Measurements from ENCODE around the gene TRPV3.

Gene TRPV3

DNA sequence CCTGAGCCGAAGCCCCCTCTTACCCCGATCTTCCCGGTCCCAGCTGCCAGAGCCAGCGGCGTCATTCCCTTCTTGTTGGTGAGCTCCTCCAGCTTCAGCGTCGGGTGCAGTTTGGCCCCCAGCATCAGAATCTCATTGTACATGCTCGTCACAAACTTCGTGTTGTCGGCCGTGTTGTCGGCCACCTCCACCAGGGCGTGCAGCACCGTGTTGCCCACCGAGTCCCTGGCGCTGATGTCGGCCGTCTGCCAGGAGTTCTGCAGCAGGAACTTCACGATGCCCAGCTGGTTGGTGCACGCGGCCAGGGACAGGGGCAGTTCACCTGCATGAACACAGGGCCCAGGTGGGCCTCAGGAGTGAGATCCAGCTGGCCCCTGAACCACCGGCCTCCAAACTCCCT lies 32.2 kb upstream of the TRPV3 start:
- TF ChIP-seq EZH2 (optimal IDR thresholded peaks at IDR 0.05; ENCODE audit: low read depth, low read length) (no peak), EZH2phosphoT487 (IDR thresholded peaks at IDR 0.05; ENCODE audit: low read length) (no peak)
- TF ChIP-seq, protein P1, sequence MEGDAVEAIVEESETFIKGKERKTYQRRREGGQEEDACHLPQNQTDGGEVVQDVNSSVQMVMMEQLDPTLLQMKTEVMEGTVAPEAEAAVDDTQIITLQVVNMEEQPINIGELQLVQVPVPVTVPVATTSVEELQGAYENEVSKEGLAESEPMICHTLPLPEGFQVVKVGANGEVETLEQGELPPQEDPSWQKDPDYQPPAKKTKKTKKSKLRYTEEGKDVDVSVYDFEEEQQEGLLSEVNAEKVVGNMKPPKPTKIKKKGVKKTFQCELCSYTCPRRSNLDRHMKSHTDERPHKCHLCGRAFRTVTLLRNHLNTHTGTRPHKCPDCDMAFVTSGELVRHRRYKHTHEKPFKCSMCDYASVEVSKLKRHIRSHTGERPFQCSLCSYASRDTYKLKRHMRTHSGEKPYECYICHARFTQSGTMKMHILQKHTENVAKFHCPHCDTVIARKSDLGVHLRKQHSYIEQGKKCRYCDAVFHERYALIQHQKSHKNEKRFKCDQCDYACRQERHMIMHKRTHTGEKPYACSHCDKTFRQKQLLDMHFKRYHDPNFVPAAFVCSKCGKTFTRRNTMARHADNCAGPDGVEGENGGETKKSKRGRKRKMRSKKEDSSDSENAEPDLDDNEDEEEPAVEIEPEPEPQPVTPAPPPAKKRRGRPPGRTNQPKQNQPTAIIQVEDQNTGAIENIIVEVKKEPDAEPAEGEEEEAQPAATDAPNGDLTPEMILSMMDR (IDR thresholded peaks at IDR 0.05; ENCODE audit: low read length): no peak
- H3K27me3 ChIP-seq (replicated peaks; ENCODE audit: insufficient read depth, low read length): no peaks in the 10 kb centered on the region
- H4K20me1 ChIP-seq (ENCODE audit: insufficient read depth, low read length): no peaks in the 10 kb centered on the region
- H2AFZ ChIP-seq (ENCODE audit: low read length): no peak overlapping the region
- no peaks in the 10 kb centered on the region for H3K79me2 ChIP-seq (ENCODE audit: low read length)
- H3K9ac ChIP-seq (ENCODE audit: low read length): no peak overlapping the region
- H3K36me3 ChIP-seq (replicated peaks; ENCODE audit: insufficient read depth, low read length): no peaks in the 10 kb centered on the region
- no peak for DNase-seq
- H3K27ac ChIP-seq (ENCODE audit: low read length): no peak overlapping the region
- no peaks in the 10 kb centered on the region for H3K9me2 ChIP-seq (replicated peaks; ENCODE audit: insufficient read depth, low read length)
- H3K4me3 ChIP-seq (ENCODE audit: low read length): no peak overlapping the region
- H3K4me2 ChIP-seq (ENCODE audit: low read depth, low read length): no peak overlapping the region
- no peaks in the 10 kb centered on the region for H3F3A ChIP-seq (ENCODE audit: insufficient read depth, low read length)
- H3K9me3 ChIP-seq (replicated peaks; ENCODE audit: insufficient read depth, low read length): no peaks in the 10 kb centered on the region
- H3K4me1 ChIP-seq (ENCODE audit: low read length): no peaks in the 10 kb centered on the region

GRCh38 chr17:3585826-3586225 lies 28.2 kb upstream of the TRPV3 start:
- Histone ChIP-seq H3K4me2 (ENCODE audit: low read depth, low read length) (no peak overlapping the region), H3F3A (ENCODE audit: insufficient read depth, low read length) (no peaks in the 10 kb centered on the region), H3K9me2 (replicated peaks; ENCODE audit: insufficient read depth, low read length) (no peaks in the 10 kb centered on the region), H3K4me1 (ENCODE audit: low read length) (no peaks in the 10 kb centered on the region), H3K9ac (ENCODE audit: low read length) (no peak overlapping the region), H3K4me3 (ENCODE audit: low read length) (no peak overlapping the region), H2AFZ (ENCODE audit: low read length) (no peak overlapping the region), H3K36me3 (replicated peaks; ENCODE audit: insufficient read depth, low read length) (no peaks in the 10 kb centered on the region), H4K20me1 (ENCODE audit: insufficient read depth, low read length) (no peaks in the 10 kb centered on the region), H3K79me2 (ENCODE audit: low read length) (no peaks in the 10 kb centered on the region), H3K9me3 (replicated peaks; ENCODE audit: insufficient read depth, low read length) (no peaks in the 10 kb centered on the region), H3K27ac (ENCODE audit: low read length) (no peak overlapping the region), H3K27me3 (replicated peaks; ENCODE audit: insufficient read depth, low read length) (no peaks in the 10 kb centered on the region)
- no peak for TF ChIP-seq EZH2 (optimal IDR thresholded peaks at IDR 0.05; ENCODE audit: low read depth, low read length)
- no peak for TF ChIP-seq EZH2phosphoT487 (IDR thresholded peaks at IDR 0.05; ENCODE audit: low read length)
- TF ChIP-seq, protein P1 (IDR thresholded peaks at IDR 0.05; ENCODE audit: low read length): no peak
- DNase-seq: no peak

- H3K4me1 ChIP-seq (ENCODE audit: low read length): no peaks in the 10 kb centered on the region
These were observed 25.8 kb upstream of the TRPV3 start for GRCh38 chr17:3583456-3583855.

More at GRCh38 chr17:3583456-3583855, 25.8 kb upstream of the TRPV3 start:
- no peak for DNase-seq
- no peaks in the 10 kb centered on the region for H3F3A ChIP-seq (ENCODE audit: insufficient read depth, low read length)
- H3K79me2 ChIP-seq (ENCODE audit: low read length): no peaks in the 10 kb centered on the region
- H3K27ac ChIP-seq (ENCODE audit: low read length): no peak overlapping the region
- no peak overlapping the region for H3K9ac ChIP-seq (ENCODE audit: low read length)
- no peaks in the 10 kb centered on the region for H4K20me1 ChIP-seq (ENCODE audit: insufficient read depth, low read length)
- no peak overlapping the region for H3K4me2 ChIP-seq (ENCODE audit: low read depth, low read length)
- H2AFZ ChIP-seq (ENCODE audit: low read length): no peak overlapping the region
- H3K27me3 ChIP-seq (replicated peaks; ENCODE audit: insufficient read depth, low read length): no peaks in the 10 kb centered on the region
- no peak overlapping the region for H3K4me3 ChIP-seq (ENCODE audit: low read length)
- H3K36me3 ChIP-seq (replicated peaks; ENCODE audit: insufficient read depth, low read length): no peaks in the 10 kb centered on the region
- TF ChIP-seq, protein P1 (IDR thresholded peaks at IDR 0.05; ENCODE audit: low read length): no peak
- TF ChIP-seq EZH2 (optimal IDR thresholded peaks at IDR 0.05; ENCODE audit: low read depth, low read length) (no peak), EZH2phosphoT487 (IDR thresholded peaks at IDR 0.05; ENCODE audit: low read length) (no peak)
- H3K9me2 ChIP-seq (replicated peaks; ENCODE audit: insufficient read depth, low read length): no peaks in the 10 kb centered on the region
- no peaks in the 10 kb centered on the region for H3K9me3 ChIP-seq (replicated peaks; ENCODE audit: insufficient read depth, low read length)
